ENCODE results near the gene ZGRF1.

The ZGRF1 gene

DNA sequence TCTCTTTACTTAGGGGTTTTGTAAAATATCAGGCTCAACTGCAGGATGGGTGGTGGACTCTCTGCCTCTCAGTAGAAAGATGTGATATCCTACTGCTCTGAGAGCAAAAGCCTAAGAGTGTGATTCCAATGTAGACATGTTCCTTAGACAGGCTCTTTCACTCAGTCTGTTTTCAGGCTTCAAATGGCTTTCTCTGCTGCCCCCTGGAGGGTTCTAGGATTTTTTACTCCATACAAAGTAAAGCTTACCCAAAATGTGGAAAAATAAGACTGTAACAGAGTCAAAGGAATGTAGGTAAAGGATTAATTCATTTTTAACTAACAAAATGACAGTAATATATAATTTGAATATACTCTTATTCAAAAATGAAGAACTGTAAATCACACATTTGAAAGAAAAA is 32.1 kb downstream of the ZGRF1 start:
- no peak for TF ChIP-seq POLR2A (IDR thresholded peaks at IDR 0.05; ENCODE audit: low read depth, low read length)
- FAIRE-seq (no peak), DNase-seq (ENCODE audit: insufficient read length, low spot score) (peak; percentile 5)

DNA sequence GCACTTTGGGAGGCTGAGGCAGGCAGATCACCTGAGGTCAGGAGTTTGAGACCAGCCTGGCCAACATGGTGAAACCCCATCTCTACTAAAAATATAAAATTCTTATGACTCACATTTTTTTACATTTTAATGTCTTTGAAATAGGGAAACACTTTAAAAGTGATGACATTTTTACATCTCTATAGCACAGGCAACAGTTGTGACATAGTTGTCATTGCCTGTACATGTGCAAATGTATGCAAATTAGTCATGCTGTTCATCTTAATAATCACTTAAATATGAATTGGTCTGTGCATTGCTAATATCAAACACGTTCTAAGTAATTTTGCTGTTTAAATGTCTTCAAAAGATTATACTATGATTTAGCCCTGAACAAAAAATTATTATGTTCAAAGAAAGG is 41.7 kb downstream of the ZGRF1 start:
- DNase-seq (ENCODE audit: insufficient read length, low spot score) (no peak), FAIRE-seq (no peak)
- TF ChIP-seq POLR2A (IDR thresholded peaks at IDR 0.05; ENCODE audit: low read depth, low read length) = no peak

GRCh38 chr4:112593438-112594133 is 43.1 kb downstream of the ZGRF1 start:
- no peak for DNase-seq (ENCODE audit: insufficient read length, low spot score)
- TF ChIP-seq POLR2A (IDR thresholded peaks at IDR 0.05; ENCODE audit: low read depth, low read length) = no peak
- FAIRE-seq = no peak

DNA sequence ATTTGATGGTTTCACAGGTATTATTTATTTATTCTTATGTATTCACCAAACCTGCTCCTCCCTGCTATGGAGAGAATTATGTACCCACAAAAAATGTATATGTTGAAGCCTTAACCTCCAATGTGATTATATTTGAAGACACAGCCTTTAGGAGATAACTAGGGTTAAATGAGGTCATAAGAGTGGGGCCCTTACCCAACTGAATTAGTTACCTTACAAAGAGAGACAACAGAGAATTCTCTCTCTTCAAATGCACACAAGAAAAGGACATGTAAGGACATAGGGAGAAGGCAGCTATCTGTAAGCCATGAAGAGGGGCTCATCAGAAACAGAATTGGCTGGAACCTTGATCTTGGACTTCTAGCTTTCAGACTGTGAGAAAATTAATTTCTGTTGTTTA is 44.0 kb downstream of the ZGRF1 start:
- DNase-seq (ENCODE audit: insufficient read length, low spot score) (no peak), FAIRE-seq (no peak)
- no peak for TF ChIP-seq POLR2A (IDR thresholded peaks at IDR 0.05; ENCODE audit: low read depth, low read length)

- no peak for TF ChIP-seq POLR2A (IDR thresholded peaks at IDR 0.05; ENCODE audit: low read depth, low read length)
- DNase-seq (ENCODE audit: insufficient read length, low spot score) (no peak), FAIRE-seq (no peak)
Measured at GRCh38 chr4:112591593-112591992, 45.1 kb downstream of the ZGRF1 start.

DNA sequence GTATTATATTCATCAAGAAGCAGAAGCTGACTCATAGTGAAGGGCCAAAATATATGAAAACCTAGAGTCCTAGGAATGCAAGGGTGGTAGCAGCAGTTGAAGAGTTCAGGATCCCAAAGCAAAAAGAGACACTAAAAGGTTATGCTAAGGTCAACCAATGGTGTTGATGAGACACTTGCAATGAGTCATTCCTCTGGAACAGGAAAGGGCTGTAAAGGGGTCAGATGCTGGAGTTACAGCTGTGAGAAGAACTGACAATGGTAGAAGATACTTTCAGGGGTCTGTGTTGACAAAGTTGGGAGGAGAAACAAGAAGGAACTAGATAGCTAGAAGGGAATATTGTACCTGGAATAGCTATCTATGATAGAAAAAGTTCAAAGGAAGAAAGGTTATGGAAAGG is 47.5 kb downstream of the ZGRF1 start:
- no peak for DNase-seq (ENCODE audit: insufficient read length, low spot score)
- FAIRE-seq = no peak

GRCh38 chr4:112585977-112586736 is 50.6 kb downstream of the ZGRF1 start:
- DNase-seq (ENCODE audit: insufficient read length, low spot score) (no peak), FAIRE-seq (no peak)
- no peak for TF ChIP-seq POLR2A (IDR thresholded peaks at IDR 0.05; ENCODE audit: low read depth, low read length)

More for the DNA sequence above, 47.5 kb downstream of the ZGRF1 start:
- TF ChIP-seq POLR2A (IDR thresholded peaks at IDR 0.05; ENCODE audit: low read depth, low read length) = no peak

GRCh38 chr4:112567536-112567935 is 69.2 kb downstream of the ZGRF1 start:
- no peak for TF ChIP-seq POLR2A (IDR thresholded peaks at IDR 0.05; ENCODE audit: low read depth, low read length)
- FAIRE-seq (no peak), DNase-seq (ENCODE audit: insufficient read length, low spot score) (no peak)

- no peak for DNase-seq (ENCODE audit: insufficient read length, low spot score)
- no peak for FAIRE-seq
Measured at GRCh38 chr4:112564706-112565270, 71.9 kb downstream of the ZGRF1 start.

DNA sequence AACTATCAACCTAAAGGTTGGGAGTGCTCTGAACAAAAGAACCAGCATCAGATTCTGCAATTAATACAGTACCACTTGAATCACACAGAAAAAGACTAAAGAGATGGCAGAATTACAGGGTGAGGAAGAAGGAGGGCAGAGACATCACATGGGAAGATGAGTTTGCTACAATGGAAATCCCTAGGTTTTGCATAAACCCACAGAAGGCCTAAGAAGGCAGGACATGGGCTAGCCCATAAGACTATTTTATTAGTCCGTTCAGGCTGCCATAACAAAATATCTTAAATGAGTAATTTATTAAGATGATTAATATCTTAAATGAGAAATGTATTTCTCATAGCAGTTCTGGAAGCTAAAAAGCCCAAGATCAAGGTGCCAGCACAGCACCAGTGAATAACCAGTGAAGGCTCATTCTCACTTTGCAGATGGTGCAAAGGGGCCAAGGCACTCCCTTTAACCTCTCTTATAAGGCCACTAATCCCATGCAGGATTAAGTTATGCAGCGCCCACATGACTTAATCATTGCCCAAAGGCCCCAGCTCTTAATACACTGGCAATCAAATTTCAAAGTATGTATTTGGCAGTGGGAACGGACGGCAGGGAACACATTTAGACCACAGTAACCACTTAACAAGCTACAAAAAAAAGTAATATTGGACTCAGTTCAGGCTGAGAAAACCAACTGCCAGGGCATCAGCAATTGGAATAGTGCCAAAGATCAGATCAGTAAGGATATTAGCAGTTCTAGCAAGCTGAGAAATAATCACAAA is 73.1 kb downstream of the ZGRF1 start:
- no peak for TF ChIP-seq POLR2A (IDR thresholded peaks at IDR 0.05; ENCODE audit: low read depth, low read length)
- DNase-seq (ENCODE audit: insufficient read length, low spot score) = no peak
- FAIRE-seq = no peak

More at GRCh38 chr4:112564706-112565270, 71.9 kb downstream of the ZGRF1 start:
- TF ChIP-seq POLR2A (IDR thresholded peaks at IDR 0.05; ENCODE audit: low read depth, low read length) = no peak

DNA sequence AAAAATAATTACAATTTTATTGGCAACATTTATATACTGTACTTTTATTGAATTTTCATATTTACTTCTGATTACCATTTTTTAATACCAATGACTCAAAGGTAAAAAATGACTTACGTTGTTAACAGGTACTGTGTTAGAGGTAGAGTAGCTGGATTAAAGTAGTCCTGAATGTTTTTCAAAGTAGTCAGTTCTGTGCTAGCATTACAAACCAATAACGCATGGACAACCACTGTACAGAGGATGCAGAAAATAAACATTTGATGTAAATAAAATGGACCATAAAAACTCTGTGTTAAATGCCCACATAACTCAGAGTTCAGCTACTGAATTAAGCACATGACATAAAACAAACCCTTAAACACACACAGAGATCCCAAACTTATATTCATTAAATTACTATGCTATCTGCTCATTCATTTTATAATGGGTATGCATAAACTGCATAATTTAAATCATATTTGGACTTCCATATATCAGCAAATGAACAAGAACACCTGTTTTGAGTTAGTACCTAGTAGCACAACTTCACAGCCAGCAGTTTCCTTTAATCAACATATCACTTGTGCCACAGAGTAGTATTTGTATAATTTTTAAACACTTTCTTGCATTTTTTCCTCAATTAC is 74.3 kb downstream of the ZGRF1 start:
- no peak for DNase-seq (ENCODE audit: insufficient read length, low spot score)
- no peak for FAIRE-seq

GRCh38 chr4:112560084-112560483 is 76.6 kb downstream of the ZGRF1 start:
- FAIRE-seq (no peak), DNase-seq (ENCODE audit: insufficient read length, low spot score) (no peak)
- TF ChIP-seq POLR2A (IDR thresholded peaks at IDR 0.05; ENCODE audit: low read depth, low read length) = no peak

More for the DNA sequence above, 74.3 kb downstream of the ZGRF1 start:
- TF ChIP-seq POLR2A (IDR thresholded peaks at IDR 0.05; ENCODE audit: low read depth, low read length) = no peak

DNA sequence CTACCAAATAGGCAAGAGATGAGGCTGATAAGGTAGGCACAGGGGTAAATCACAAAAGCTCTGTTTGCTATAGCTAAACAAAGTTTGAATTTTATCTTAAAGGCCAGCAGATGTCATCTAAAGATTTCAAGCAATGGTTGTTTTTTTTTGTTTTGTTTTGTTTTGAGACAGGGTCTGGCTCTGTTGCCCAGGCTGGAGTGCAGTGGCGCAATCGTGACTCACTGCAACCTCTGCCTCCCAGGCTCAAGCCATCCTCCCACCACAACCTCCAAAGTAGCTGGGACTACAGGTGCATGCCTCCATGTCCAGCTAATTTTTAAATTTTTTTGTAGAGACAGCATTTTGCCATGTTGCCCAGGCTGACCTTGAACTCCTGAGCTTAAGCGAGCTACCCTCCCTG is 77.7 kb downstream of the ZGRF1 start:
- FAIRE-seq (no peak), DNase-seq (ENCODE audit: insufficient read length, low spot score) (no peak)
- no peak for TF ChIP-seq POLR2A (IDR thresholded peaks at IDR 0.05; ENCODE audit: low read depth, low read length)

Measured in H54 (cell line).